Natural killer cell (primary cell): ENCODE data around the gene FRMD3. TPM values are rescaled to one million over a fixed set of nuclear protein-coding genes. Genes with fewer than 3 reads are reported as not detected.
"Not testable (repeated sequence)": the region's sequence is repeated elsewhere in the genome, so short reads cannot be mapped to it uniquely, and the experiment has no call there.

Experiments used
- ATAC-seq, 3 donors: fragments of 150-1000 bp in 2 of 3; fragments of 200-7000 bp in 1 of 3; cut with Tn5 transposase; 1 replicate in 1 of 3; 2 replicates in 2 of 3; pipeline ENCODE4 v1.10.0; 2021; ENCODE audit warnings: mild to moderate bottlenecking in 2 of 3, moderate library complexity in 2 of 3
- DNase-seq, 2 donors: peaks; one replicate each; pipeline versions ENCODE4 v3.0.0 to v3.0.0-alpha.2; 2013 to 2021; ENCODE audit warnings: mixed read lengths in 1 of 2
- H3K27ac ChIP-seq: one replicate; pipeline ENCODE4 v1.5.1; 2013; ENCODE audit warnings: mild to moderate bottlenecking, low read length
- H3K27me3 ChIP-seq: one replicate; pipeline ENCODE4 v1.6.1; 2013; ENCODE audit warnings: low read length; ENCODE audit not compliant: control insufficient read depth, insufficient read depth
- H3K36me3 ChIP-seq: one replicate; pipeline ENCODE4 v1.6.1; 2013; ENCODE audit warnings: low read length; ENCODE audit not compliant: control insufficient read depth, insufficient read depth
- H3K4me1 ChIP-seq: one replicate; pipeline ENCODE4 v1.6.1; 2013; ENCODE audit warnings: low read length; ENCODE audit not compliant: control insufficient read depth, insufficient read depth
- H3K4me3 ChIP-seq: one replicate; pipeline ENCODE4 v1.5.1; 2013; ENCODE audit warnings: low read length
- H3K9me3 ChIP-seq: one replicate; pipeline ENCODE4 v1.6.1; 2013; ENCODE audit warnings: low read length; ENCODE audit not compliant: control insufficient read depth, insufficient read depth
- H3K27ac Mint-ChIP-seq, 2 donors: one replicate each; pipeline ENCODE4 v1.8.0; 2022; ENCODE audit warnings: mild to moderate bottlenecking in 2 of 2, mixed read lengths in 2 of 2, moderate library complexity in 1 of 2
- H3K27me3 Mint-ChIP-seq, 2 donors: one replicate each; pipeline ENCODE4 v1.8.0; 2022; ENCODE audit warnings: low read depth in 2 of 2, mixed read lengths in 2 of 2
- H3K36me3 Mint-ChIP-seq: one replicate; pipeline ENCODE4 v1.8.0; 2022; ENCODE audit warnings: mixed read lengths
- H3K4me1 Mint-ChIP-seq, 2 donors: one replicate each; pipeline ENCODE4 v1.8.0; 2022; ENCODE audit warnings: mixed read lengths in 2 of 2
- H3K4me3 Mint-ChIP-seq: one replicate; pipeline ENCODE4 v1.8.0; 2022; ENCODE audit warnings: mild to moderate bottlenecking, moderate library complexity, mixed read lengths
- H3K9me3 Mint-ChIP-seq, 2 donors: one replicate each; pipeline ENCODE4 v1.8.0; 2022; ENCODE audit warnings: mixed read lengths in 2 of 2
- WGBS: methylation state at CpG from one replicate; pipeline ENCODE4 v1.1.7; 2013; ENCODE audit warnings: missing lambda C conversion rate; ENCODE audit not compliant: insufficient coverage; 5-methylcytosine and 5-hydroxymethylcytosine counted together
- intact Hi-C: fragments of 100-400 bp; cut with micrococcal nuclease; formaldehyde crosslinking; loops from one replicate; pipeline ENCODE4 v1.14.2; 2022
- total RNA-seq, 4 donors: library from RNA; stranded (reverse); fragments of 120-200 nt in 1 of 4; gene quantifications; one replicate each; pipeline versions ENCODE4 v1.2.3 to v1.2.4, GENCODE V29; 2013 to 2022
- TF ChIP-seq, protein P1 (sequence below): fragments of 200-600 bp; IDR thresholded peaks from one replicate; pipeline ENCODE4 v1.8.0; 2022; ENCODE audit warnings: antibody characterized with exemption

FRMD3 gene
- total RNA-seq, 3 donors from 2014 or later (not counting 1 experiment from before 2014, with no cell fraction given), result 1.2 to 2.4 (median 2.1) TPM

- Histone ChIP-seq H3K4me1 (no peaks in the 10 kb centered on the region), H3K36me3 (no peaks in the 10 kb centered on the region), H3K9me3 (no peaks in the 10 kb centered on the region), H3K27ac (no peak overlapping the region), H3K27me3 (no peaks in the 10 kb centered on the region), H3K4me3 (no peak overlapping the region)
- TF ChIP-seq, protein P1, sequence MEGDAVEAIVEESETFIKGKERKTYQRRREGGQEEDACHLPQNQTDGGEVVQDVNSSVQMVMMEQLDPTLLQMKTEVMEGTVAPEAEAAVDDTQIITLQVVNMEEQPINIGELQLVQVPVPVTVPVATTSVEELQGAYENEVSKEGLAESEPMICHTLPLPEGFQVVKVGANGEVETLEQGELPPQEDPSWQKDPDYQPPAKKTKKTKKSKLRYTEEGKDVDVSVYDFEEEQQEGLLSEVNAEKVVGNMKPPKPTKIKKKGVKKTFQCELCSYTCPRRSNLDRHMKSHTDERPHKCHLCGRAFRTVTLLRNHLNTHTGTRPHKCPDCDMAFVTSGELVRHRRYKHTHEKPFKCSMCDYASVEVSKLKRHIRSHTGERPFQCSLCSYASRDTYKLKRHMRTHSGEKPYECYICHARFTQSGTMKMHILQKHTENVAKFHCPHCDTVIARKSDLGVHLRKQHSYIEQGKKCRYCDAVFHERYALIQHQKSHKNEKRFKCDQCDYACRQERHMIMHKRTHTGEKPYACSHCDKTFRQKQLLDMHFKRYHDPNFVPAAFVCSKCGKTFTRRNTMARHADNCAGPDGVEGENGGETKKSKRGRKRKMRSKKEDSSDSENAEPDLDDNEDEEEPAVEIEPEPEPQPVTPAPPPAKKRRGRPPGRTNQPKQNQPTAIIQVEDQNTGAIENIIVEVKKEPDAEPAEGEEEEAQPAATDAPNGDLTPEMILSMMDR, result no peak
- Mint-ChIP-seq H3K9me3 (peaks cover 2 to 3% of the 10 kb centered on the region in 2 donors), H3K4me3 (no peak overlapping the region), H3K27me3 (no peaks in the 10 kb centered on the region), H3K36me3 (no peaks in the 10 kb centered on the region), H3K27ac (no peak overlapping the region), H3K4me1 (no peaks in the 10 kb centered on the region)
- intact Hi-C loops, result no loop called here
- no peak for ATAC-seq
- 68% methylated on average over 2 of the region's 3 CpGs for WGBS
- no peak for DNase-seq
Measured at GRCh38 chr9:83359039-83359438, 179.2 kb downstream of the FRMD3 start.

- intact Hi-C loops, H3K27me3 Mint-ChIP-seq, H3K36me3 Mint-ChIP-seq, H3K27ac ChIP-seq, ATAC-seq, H3K4me1 Mint-ChIP-seq, DNase-seq, H3K27ac Mint-ChIP-seq, H3K4me3 ChIP-seq, H3K4me1 ChIP-seq, H3K9me3 Mint-ChIP-seq, H3K9me3 ChIP-seq, H3K36me3 ChIP-seq, H3K4me3 Mint-ChIP-seq, H3K27me3 ChIP-seq: not testable (repeated sequence)
- 89% methylated on average over 2 of the region's 4 CpGs for WGBS
Measured at GRCh38 chr9:83358493-83358892, 179.7 kb downstream of the FRMD3 start.

DNA sequence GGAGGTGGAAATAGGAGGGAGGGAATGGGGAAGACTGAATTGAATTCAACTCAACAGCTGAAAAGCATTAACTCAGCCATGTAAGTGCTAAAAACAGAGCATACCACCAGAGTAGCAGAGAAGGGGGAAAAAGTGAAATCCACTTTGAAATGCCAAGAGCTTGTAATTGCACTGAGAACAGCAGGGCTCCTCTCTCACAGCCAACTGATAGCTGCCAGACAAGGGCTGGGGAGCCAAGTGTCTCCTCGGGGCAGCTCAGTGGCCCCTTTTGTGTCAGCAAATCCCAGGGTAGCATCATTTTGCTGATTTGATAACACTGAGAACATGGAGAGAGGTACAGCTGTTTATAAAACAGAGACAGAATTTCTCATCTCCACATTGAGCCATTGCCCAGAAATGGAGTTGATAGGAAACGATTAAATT, 182.5 kb downstream of the FRMD3 start:
- H3K36me3 Mint-ChIP-seq, result no peaks in the 10 kb centered on the region
- H3K27me3 Mint-ChIP-seq, result no peaks in the 10 kb centered on the region
- Histone ChIP-seq H3K27me3 (no peaks in the 10 kb centered on the region), H3K9me3 (no peaks in the 10 kb centered on the region), H3K4me3 (no peak overlapping the region), H3K4me1 (no peaks in the 10 kb centered on the region), H3K27ac (no peak overlapping the region), H3K36me3 (no peaks in the 10 kb centered on the region)
- no peak overlapping the region for H3K4me3 Mint-ChIP-seq
- ATAC-seq (no peak), DNase-seq (no peak)
- intact Hi-C loops, result no loop called here
- peaks cover 0 to 2% of the 10 kb centered on the region in 2 donors for H3K9me3 Mint-ChIP-seq
- no peak overlapping the region for H3K27ac Mint-ChIP-seq
- TF ChIP-seq, protein P1, result no peak
- WGBS, result 50% methylated on average over 1 of the region's 2 CpGs
- no peaks in the 10 kb centered on the region for H3K4me1 Mint-ChIP-seq

- no peak for ATAC-seq
- Mint-ChIP-seq H3K4me1 (no peaks in the 10 kb centered on the region), H3K36me3 (no peaks in the 10 kb centered on the region), H3K27ac (no peak overlapping the region), H3K9me3 (peaks cover 0 to 2% of the 10 kb centered on the region in 2 donors), H3K4me3 (no peak overlapping the region), H3K27me3 (no peaks in the 10 kb centered on the region)
- WGBS, result 90% methylated on average over 4 of the region's 4 CpGs
- Histone ChIP-seq H3K27ac (no peak overlapping the region), H3K27me3 (no peaks in the 10 kb centered on the region), H3K4me1 (no peaks in the 10 kb centered on the region), H3K4me3 (no peak overlapping the region), H3K9me3 (no peaks in the 10 kb centered on the region), H3K36me3 (no peaks in the 10 kb centered on the region)
- DNase-seq, result no peak
- TF ChIP-seq, protein P1, result no peak
- intact Hi-C loops, result no loop called here
Measured at GRCh38 chr9:83355024-83355444, 183.2 kb downstream of the FRMD3 start.
